Ramos (cell line): ENCODE measurements around the gene FUT7.

Experiments used
- in situ Hi-C: fragments of 300-500 bp; cut with MboI; formaldehyde crosslinking; loops from one replicate; pipeline ENCODE4 v1.14.3; 2022; ENCODE audit warnings: low sequenced_read_pairs; ENCODE audit not compliant: unreplicated experiment

The FUT7 gene

GRCh38 chr9:136992819-136993369 is 39.0 kb downstream of the FUT7 start:
- in situ Hi-C loops, result no loop called here

GRCh38 chr9:136991993-136992818 is 39.7 kb downstream of the FUT7 start, which contains the start of gene PAXX:
Gene PAXX (plus strand): TSS chr9:136992422. CDS start chr9:136992444, 22 bp downstream.
- in situ Hi-C loops, result no loop called here

- in situ Hi-C loops, result no loop called here
Measured at GRCh38 chr9:136990242-136990911, 41.5 kb downstream of the FUT7 start.

- in situ Hi-C loops, result no loop called here
Measured at GRCh38 chr9:136988872-136989271, 43.0 kb downstream of the FUT7 start.

GRCh38 chr9:136985853-136986252 is 46.0 kb downstream of the FUT7 start:
- in situ Hi-C loops, result no loop called here

- in situ Hi-C loops, result no loop called here
Measured at GRCh38 chr9:136985027-136985602, 46.8 kb downstream of the FUT7 start.

- in situ Hi-C loops, result no loop called here
Measured at GRCh38 chr9:136984464-136985026, 47.3 kb downstream of the FUT7 start.

- in situ Hi-C loops, result no loop called here
Measured at GRCh38 chr9:136983656-136984314, 48.1 kb downstream of the FUT7 start.

GRCh38 chr9:136983167-136983566 is 48.7 kb downstream of the FUT7 start:
- in situ Hi-C loops, result no loop called here

GRCh38 chr9:136982232-136983051 is 49.4 kb downstream of the FUT7 start, which contains the start of gene LCNL1:
Gene LCNL1 (plus strand): TSS chr9:136982993. CDS start chr9:136983587, 594 bp downstream.
- in situ Hi-C loops, result no loop called here

GRCh38 chr9:136981588-136982231 is 50.2 kb downstream of the FUT7 start:
- in situ Hi-C loops, result no loop called here

- in situ Hi-C loops, result no loop called here
Measured at GRCh38 chr9:136980669-136981478, 51.0 kb downstream of the FUT7 start.
